HCT116 (cell line): ENCODE measurements around the gene KAT6B. TPM values are rescaled to one million over a fixed set of nuclear protein-coding genes. Genes with fewer than 3 reads are reported as not detected.

ENCODE experiments used
- ATAC-seq: fragments of 200-7000 bp; cut with Tn5 transposase; 2 replicates; pipeline ENCODE4 v1.9.1; 2020; ENCODE audit warnings: mild to moderate bottlenecking, moderate library complexity
- BruUV-seq: library from RNA; stranded (reverse); fragments of 400-500 nt; replicated peaks from 2 replicates; lab custom pipeline; 2021; lab: Mats Ljungman, UMichigan
- CTCF ChIA-PET: fragments of 300-600 bp; sonication (Branson Sonifier 250); formaldehyde crosslinking; loops from one replicate; lab custom pipeline; 2021; ENCODE audit warnings: antibody characterized with exemption; lab: Charles Lee
- POLR2A ChIA-PET: fragments of 300-600, 350-600 bp; sonication (Branson Sonifier 250); formaldehyde crosslinking; loops from one replicate; lab custom pipeline; 2021; ENCODE audit warnings: antibody characterized with exemption; lab: Charles Lee
- RAD21 ChIA-PET, 2 experiments: fragments of 300-600 bp; sonication (Branson Sonifier 250); formaldehyde crosslinking; loops; one replicate each; lab custom pipeline; 2023; ENCODE audit warnings: low total read pairs in 2 of 2; ENCODE audit not compliant: uncharacterized antibody in 2 of 2, unreplicated experiment in 2 of 2, low non-redundant PET in 1 of 2; lab: Charles Lee
- DNase-seq: peaks from one replicate; pipeline ENCODE4 v3.0.0-alpha.2; 2010; ENCODE audit warnings: low read depth, low spot score
- H2AFZ ChIP-seq: fragments of 200-600 bp; shearing (Covaris generic), sonication (generic); 2 replicates; pipeline ENCODE4 v1.6.1; 2017; ENCODE audit warnings: low read depth, mixed run types, mixed read lengths, antibody characterized with exemption, low read length; ENCODE audit not compliant: poor library complexity, severe bottlenecking
- H3K27ac ChIP-seq: 2 replicates; pipeline ENCODE4 v1.5.1; 2012; ENCODE audit warnings: low read depth, low read length
- H3K27me3 ChIP-seq: fragments of 200-600 bp; sonication (generic); 2 replicates; pipeline ENCODE4 v1.6.1; 2016; ENCODE audit warnings: mixed run types, low read length, mixed read lengths; ENCODE audit not compliant: insufficient read depth
- H3K36me3 ChIP-seq, 2 experiments: fragments of 200-500 bp in 1 of 2; fragments of 200-600 bp in 1 of 2; sonication (Bioruptor generic) in 1 of 2; sonication (generic) in 1 of 2; 2 replicates each; pipeline versions ENCODE4 v1.5.1 to v1.6.1; 2014 to 2016; ENCODE audit warnings: low read length in 2 of 2, inconsistent platforms in 1 of 2, mixed read lengths in 1 of 2, mixed run types in 1 of 2; ENCODE audit not compliant: insufficient read depth in 2 of 2, control insufficient read depth in 1 of 2
- H3K4me1 ChIP-seq, 2 experiments: fragments of 200-600 bp in 1 of 2; sonication (generic) in 1 of 2; 2 replicates each; pipeline versions ENCODE4 v1.5.1 to v1.6.1; 2012 to 2017; ENCODE audit warnings: low read length in 2 of 2, inconsistent platforms in 1 of 2, mild to moderate bottlenecking in 1 of 2, mixed read lengths in 1 of 2, mixed run types in 1 of 2, moderate library complexity in 1 of 2; ENCODE audit not compliant: insufficient read depth in 2 of 2, control insufficient read depth in 1 of 2
- H3K4me2 ChIP-seq: fragments of 200-600 bp; sonication (generic); 2 replicates; pipeline ENCODE4 v1.6.1; 2017; ENCODE audit warnings: mixed run types, low read length, mixed read lengths
- H3K4me3 ChIP-seq, 2 experiments: fragments of 200-600 bp in 1 of 2; sonication (generic) in 1 of 2; replicated peaks in 1 of 2; 2 replicates each; pipeline ENCODE4 v1.5.1; 2011 to 2016; ENCODE audit warnings: low read length in 2 of 2, control low read depth in 1 of 2, low read depth in 1 of 2, mild to moderate bottlenecking in 1 of 2, mixed read lengths in 1 of 2, mixed run types in 1 of 2
- H3K79me2 ChIP-seq: fragments of 200-600 bp; sonication (generic); 2 replicates; pipeline ENCODE4 v1.6.1; 2017; ENCODE audit warnings: mild to moderate bottlenecking, mixed run types, low read length, moderate library complexity, mixed read lengths; ENCODE audit not compliant: insufficient read depth
- H3K9ac ChIP-seq: fragments of 200-600 bp; sonication (generic); 2 replicates; pipeline ENCODE4 v1.6.1; 2016; ENCODE audit warnings: low read length, mixed read lengths
- H3K9me2 ChIP-seq: fragments of 200-600 bp; sonication (generic), shearing (Covaris generic); 2 replicates; pipeline ENCODE4 v1.6.1; 2017; ENCODE audit warnings: mixed run types, mild to moderate bottlenecking, moderate library complexity; ENCODE audit not compliant: insufficient read depth
- H3K9me3 ChIP-seq, 2 experiments: fragments of 200-500 bp in 1 of 2; fragments of 200-600 bp in 1 of 2; sonication (Bioruptor generic) in 1 of 2; sonication (generic) in 1 of 2; 2 replicates each; pipeline ENCODE4 v1.6.1; 2014 to 2017; ENCODE audit warnings: low read length in 2 of 2, mixed read lengths in 2 of 2, inconsistent platforms in 1 of 2, low read depth in 1 of 2, mild to moderate bottlenecking in 1 of 2, mixed run types in 1 of 2, moderate library complexity in 1 of 2; ENCODE audit not compliant: control insufficient read depth in 1 of 2, insufficient read depth in 1 of 2
- H4K20me1 ChIP-seq: fragments of 200-600 bp; sonication (generic), shearing (Covaris generic); 2 replicates; pipeline ENCODE4 v1.6.1; 2017; ENCODE audit warnings: mixed run types, mild to moderate bottlenecking, moderate library complexity; ENCODE audit not compliant: insufficient read depth
- ATF3 ChIP-seq: IDR thresholded peaks from 2 replicates; pipeline ENCODE4 v1.6.1; 2012
- CEBPB ChIP-seq: IDR thresholded peaks from 2 replicates; pipeline ENCODE4 v1.6.1; 2012; ENCODE audit warnings: low read depth
- EGR1 ChIP-seq: IDR thresholded peaks from 2 replicates; pipeline ENCODE4 v1.6.1; 2012; ENCODE audit warnings: low read depth
- EZH2 ChIP-seq: fragments of 200-600 bp; sonication (generic); IDR thresholded peaks from 2 replicates; pipeline ENCODE4 v1.6.1; 2017; ENCODE audit warnings: antibody characterized with exemption, mixed run types
- JUND ChIP-seq: IDR thresholded peaks from 2 replicates; pipeline ENCODE4 v1.6.1; 2012
- POLR2A ChIP-seq: IDR thresholded peaks from 2 replicates; pipeline ENCODE4 v1.7.0; 2011; ENCODE audit warnings: borderline replicate concordance; ENCODE audit not compliant: insufficient read depth, insufficient read length; ENCODE audit errors: extremely low read depth
- POLR2AphosphoS5 ChIP-seq: IDR thresholded peaks from 2 replicates; pipeline ENCODE4 v1.6.1; 2011; ENCODE audit warnings: mild to moderate bottlenecking, low read depth, low read length, moderate library complexity
- RAD21 ChIP-seq: IDR thresholded peaks from 2 replicates; pipeline ENCODE4 v1.6.1; 2012; ENCODE audit warnings: low read depth, mild to moderate bottlenecking
- SIN3A ChIP-seq: IDR thresholded peaks from 2 replicates; pipeline ENCODE4 v1.6.1; 2012; ENCODE audit warnings: low read depth
- SP1 ChIP-seq: IDR thresholded peaks from 2 replicates; pipeline ENCODE4 v1.6.1; 2012; ENCODE audit warnings: low read depth
- SRF ChIP-seq: IDR thresholded peaks from 2 replicates; pipeline ENCODE4 v1.6.1; 2012; ENCODE audit warnings: low read depth
- TCF7L2 ChIP-seq: IDR thresholded peaks from 2 replicates; pipeline ENCODE4 v1.7.0; 2011; ENCODE audit warnings: borderline replicate concordance, inconsistent platforms; ENCODE audit not compliant: insufficient read depth, insufficient read length; ENCODE audit errors: extremely low read depth
- YY1 ChIP-seq: IDR thresholded peaks from 2 replicates; pipeline ENCODE4 v1.6.1; 2011; ENCODE audit warnings: low read length, low read depth, moderate library complexity, mild to moderate bottlenecking; ENCODE audit not compliant: insufficient replicate concordance; ENCODE audit errors: extremely low read depth
- ZBTB33 ChIP-seq: IDR thresholded peaks from 2 replicates; pipeline ENCODE4 v1.6.1; 2011; ENCODE audit warnings: mild to moderate bottlenecking, low read length, moderate library complexity; ENCODE audit not compliant: insufficient replicate concordance; ENCODE audit errors: extremely low read depth
- ZFX ChIP-seq: fragments of 450-650 bp; IDR thresholded peaks from 2 replicates; pipeline ENCODE4 v1.6.1; 2017
- intact Hi-C: fragments of 100-400 bp; cut with micrococcal nuclease; formaldehyde crosslinking; loops from 2 replicates; pipeline ENCODE4 v1.10.0; 2022
- total RNA-seq: library from RNA; stranded (reverse); gene quantifications from one replicate; pipeline ENCODE4 v1.2.1, GENCODE V29; 2021; ENCODE audit not compliant: unreplicated experiment
- TF ChIP-seq, protein P1 (sequence below): IDR thresholded peaks from 2 replicates; pipeline ENCODE4 v1.6.1; 2012; ENCODE audit warnings: low read depth

Gene KAT6B
- total RNA-seq, 1 experiment from 2014 or later = 17.8 TPM

DNA sequence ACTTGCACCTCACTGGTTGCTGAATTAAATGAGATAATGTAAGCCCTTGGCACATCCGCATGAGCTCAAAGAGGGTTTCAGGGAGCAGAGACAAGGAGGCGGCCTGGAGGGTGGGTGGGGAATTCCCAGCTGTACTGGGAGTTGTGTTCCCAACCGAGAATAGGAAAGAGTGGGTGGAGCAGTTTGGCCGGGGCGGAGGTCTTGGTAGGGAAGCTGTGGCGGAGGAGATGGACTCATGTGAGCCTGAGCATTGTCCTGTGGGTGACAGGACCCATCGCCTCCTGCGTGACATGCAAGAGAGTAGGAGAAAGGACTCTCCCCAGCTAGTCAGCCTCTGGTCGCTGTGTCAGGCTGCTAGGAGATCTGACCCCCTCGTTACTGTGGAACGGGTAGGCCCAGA is 244.1 kb downstream of the KAT6B start:
- H2AFZ ChIP-seq = no peak overlapping the region
- intact Hi-C loops = no loop called here

More for the DNA sequence above, 244.1 kb downstream of the KAT6B start:
- H3K36me3 ChIP-seq = no peaks in the 10 kb centered on the region
- ChIA-PET RAD21 (no interaction called here), CTCF (no interaction called here), POLR2A (no interaction called here)
- no peak overlapping the region for H3K4me2 ChIP-seq
- H3K9me3 ChIP-seq = no peaks in the 10 kb centered on the region
- H3K79me2 ChIP-seq = no peaks in the 10 kb centered on the region
- H3K27me3 ChIP-seq = no peaks in the 10 kb centered on the region
- no peak for DNase-seq
- no peaks in the 10 kb centered on the region for H4K20me1 ChIP-seq
- ATAC-seq = no peak
- no TSS peak for BruUV-seq
- TF ChIP-seq POLR2AphosphoS5 = no peak
- TF ChIP-seq JUND = no peak
- TF ChIP-seq YY1 = no peak
- no peak for TF ChIP-seq TCF7L2
- TF ChIP-seq CEBPB = no peak
- TF ChIP-seq, protein P1, sequence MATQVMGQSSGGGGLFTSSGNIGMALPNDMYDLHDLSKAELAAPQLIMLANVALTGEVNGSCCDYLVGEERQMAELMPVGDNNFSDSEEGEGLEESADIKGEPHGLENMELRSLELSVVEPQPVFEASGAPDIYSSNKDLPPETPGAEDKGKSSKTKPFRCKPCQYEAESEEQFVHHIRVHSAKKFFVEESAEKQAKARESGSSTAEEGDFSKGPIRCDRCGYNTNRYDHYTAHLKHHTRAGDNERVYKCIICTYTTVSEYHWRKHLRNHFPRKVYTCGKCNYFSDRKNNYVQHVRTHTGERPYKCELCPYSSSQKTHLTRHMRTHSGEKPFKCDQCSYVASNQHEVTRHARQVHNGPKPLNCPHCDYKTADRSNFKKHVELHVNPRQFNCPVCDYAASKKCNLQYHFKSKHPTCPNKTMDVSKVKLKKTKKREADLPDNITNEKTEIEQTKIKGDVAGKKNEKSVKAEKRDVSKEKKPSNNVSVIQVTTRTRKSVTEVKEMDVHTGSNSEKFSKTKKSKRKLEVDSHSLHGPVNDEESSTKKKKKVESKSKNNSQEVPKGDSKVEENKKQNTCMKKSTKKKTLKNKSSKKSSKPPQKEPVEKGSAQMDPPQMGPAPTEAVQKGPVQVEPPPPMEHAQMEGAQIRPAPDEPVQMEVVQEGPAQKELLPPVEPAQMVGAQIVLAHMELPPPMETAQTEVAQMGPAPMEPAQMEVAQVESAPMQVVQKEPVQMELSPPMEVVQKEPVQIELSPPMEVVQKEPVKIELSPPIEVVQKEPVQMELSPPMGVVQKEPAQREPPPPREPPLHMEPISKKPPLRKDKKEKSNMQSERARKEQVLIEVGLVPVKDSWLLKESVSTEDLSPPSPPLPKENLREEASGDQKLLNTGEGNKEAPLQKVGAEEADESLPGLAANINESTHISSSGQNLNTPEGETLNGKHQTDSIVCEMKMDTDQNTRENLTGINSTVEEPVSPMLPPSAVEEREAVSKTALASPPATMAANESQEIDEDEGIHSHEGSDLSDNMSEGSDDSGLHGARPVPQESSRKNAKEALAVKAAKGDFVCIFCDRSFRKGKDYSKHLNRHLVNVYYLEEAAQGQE = no peak
- no peak for TF ChIP-seq RAD21
- no peak for TF ChIP-seq POLR2A
- TF ChIP-seq ATF3 = no peak
- TF ChIP-seq SP1 = no peak
- no peak for TF ChIP-seq ZFX
- TF ChIP-seq SIN3A = no peak
- no peak for TF ChIP-seq SRF
- TF ChIP-seq EZH2 = no peak
- TF ChIP-seq EGR1 = no peak
- no peak for TF ChIP-seq ZBTB33
- H3K4me3 ChIP-seq = no peak overlapping the region
- no peak overlapping the region for H3K9ac ChIP-seq
- no peak overlapping the region for H3K27ac ChIP-seq
- no peaks in the 10 kb centered on the region for H3K4me1 ChIP-seq
- no peaks in the 10 kb centered on the region for H3K9me2 ChIP-seq
